ENCODE measurements around the gene ATP6V1E1. TPM values are rescaled to one million over a fixed set of nuclear protein-coding genes. Genes with fewer than 3 reads are reported as not detected.
"Not testable (repeated sequence)": the region's sequence is repeated elsewhere in the genome, so short reads cannot be mapped to it uniquely, and the experiment has no call there.

ATP6V1E1 gene
- total and polyA plus RNA-seq, 9 donors = 69.0 to 201 (median 82.5) TPM

DNA sequence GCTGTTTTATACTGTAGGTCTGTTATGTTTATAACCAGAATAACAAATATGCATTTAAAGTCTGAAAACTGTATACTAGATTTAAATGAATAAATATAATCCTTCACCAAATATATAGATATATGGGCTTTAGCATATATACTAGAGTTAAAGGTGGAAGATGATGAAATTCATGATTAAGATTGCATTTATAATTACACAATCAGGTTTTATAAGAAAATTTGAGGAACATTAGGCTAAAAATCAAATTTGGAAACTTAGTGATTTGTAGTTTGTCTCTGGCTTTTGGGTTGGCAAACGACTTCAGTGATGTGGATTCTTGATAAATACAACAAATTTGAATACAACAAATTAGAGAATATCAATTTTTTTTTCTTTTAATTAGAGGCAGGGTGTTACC is 20.0 kb upstream of the ATP6V1E1 start:
- Histone ChIP-seq H3K4me3 (no peak overlapping the region), H3K4me1 (ENCODE audit: insufficient read depth) (peaks cover 2% of the 10 kb centered on the region), H3K9me3 (no peaks in the 10 kb centered on the region), H3K27ac (no peak overlapping the region), H3K27me3 (no peaks in the 10 kb centered on the region), H3K36me3 (no peaks in the 10 kb centered on the region)
- intact Hi-C loops (cut with DNase I) = no loop called here
- no peak for DNase-seq
- 47 to 72% (median 64%) methylated on average over 1 of the region's 1 CpG for WGBS, 3 donors
- no peak for TF ChIP-seq POLR2A (IDR thresholded peaks at IDR 0.05)
- TF ChIP-seq, protein P1, sequence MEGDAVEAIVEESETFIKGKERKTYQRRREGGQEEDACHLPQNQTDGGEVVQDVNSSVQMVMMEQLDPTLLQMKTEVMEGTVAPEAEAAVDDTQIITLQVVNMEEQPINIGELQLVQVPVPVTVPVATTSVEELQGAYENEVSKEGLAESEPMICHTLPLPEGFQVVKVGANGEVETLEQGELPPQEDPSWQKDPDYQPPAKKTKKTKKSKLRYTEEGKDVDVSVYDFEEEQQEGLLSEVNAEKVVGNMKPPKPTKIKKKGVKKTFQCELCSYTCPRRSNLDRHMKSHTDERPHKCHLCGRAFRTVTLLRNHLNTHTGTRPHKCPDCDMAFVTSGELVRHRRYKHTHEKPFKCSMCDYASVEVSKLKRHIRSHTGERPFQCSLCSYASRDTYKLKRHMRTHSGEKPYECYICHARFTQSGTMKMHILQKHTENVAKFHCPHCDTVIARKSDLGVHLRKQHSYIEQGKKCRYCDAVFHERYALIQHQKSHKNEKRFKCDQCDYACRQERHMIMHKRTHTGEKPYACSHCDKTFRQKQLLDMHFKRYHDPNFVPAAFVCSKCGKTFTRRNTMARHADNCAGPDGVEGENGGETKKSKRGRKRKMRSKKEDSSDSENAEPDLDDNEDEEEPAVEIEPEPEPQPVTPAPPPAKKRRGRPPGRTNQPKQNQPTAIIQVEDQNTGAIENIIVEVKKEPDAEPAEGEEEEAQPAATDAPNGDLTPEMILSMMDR (IDR thresholded peaks at IDR 0.05) = no peak
- no peak for TF ChIP-seq EP300 (IDR thresholded peaks at IDR 0.05)

DNA sequence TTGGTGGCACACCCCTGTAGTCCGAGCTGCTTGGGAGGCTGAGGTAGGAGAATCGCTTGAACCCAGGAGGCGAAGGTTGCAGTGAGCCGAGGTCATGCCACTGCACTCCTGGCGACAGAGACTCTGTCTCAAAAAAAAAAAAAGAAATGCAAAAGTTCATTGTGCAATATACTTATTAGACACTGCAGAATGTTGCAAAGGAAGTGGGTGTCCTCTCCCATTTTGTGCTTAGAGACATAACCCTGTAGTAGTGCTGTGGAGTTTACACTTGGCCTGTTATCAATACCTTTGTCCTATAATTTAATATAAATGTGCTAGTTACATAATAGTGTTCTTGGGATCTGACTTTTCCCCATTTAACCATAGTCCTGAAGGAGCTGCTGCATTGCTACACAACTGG is 19.4 kb upstream of the ATP6V1E1 start:
- no peak for DNase-seq
- Histone ChIP-seq H3K4me3 (no peak overlapping the region), H3K36me3 (no peaks in the 10 kb centered on the region), H3K27me3 (no peaks in the 10 kb centered on the region), H3K4me1 (ENCODE audit: insufficient read depth) (peaks cover 2% of the 10 kb centered on the region), H3K9me3 (no peaks in the 10 kb centered on the region), H3K27ac (no peak overlapping the region)
- TF ChIP-seq, protein P1 (IDR thresholded peaks at IDR 0.05) = no peak
- TF ChIP-seq EP300 (IDR thresholded peaks at IDR 0.05) (no peak), POLR2A (IDR thresholded peaks at IDR 0.05) (no peak)
- intact Hi-C loops (cut with DNase I) = no loop called here
- WGBS, 3 donors = 90 to 97% (median 91%) methylated on average over 5 of the region's 5 CpGs

DNA sequence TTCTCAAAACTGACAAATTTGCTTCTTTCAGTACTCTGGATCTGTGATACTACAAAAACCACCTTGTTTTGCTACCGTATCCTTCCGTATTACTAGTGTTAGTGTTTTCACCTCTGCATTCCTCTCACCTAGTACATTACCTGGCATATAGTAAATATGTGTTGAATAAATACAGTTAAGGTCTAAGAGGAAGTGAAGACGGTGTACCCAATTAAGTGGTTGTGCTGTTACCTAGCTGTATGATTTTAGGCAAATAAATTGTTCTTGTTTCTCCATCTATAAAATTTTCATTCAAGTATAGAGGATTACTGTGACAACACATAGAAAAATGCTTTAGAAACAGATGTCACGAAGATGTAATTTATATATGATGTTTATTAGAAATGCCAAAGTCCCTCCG is 18.9 kb upstream of the ATP6V1E1 start:
- H3K27ac ChIP-seq = no peak overlapping the region
- intact Hi-C loops (cut with DNase I) = no loop called here
- no peak for TF ChIP-seq EP300 (IDR thresholded peaks at IDR 0.05)
- TF ChIP-seq POLR2A (IDR thresholded peaks at IDR 0.05) = no peak
- TF ChIP-seq, protein P1 (IDR thresholded peaks at IDR 0.05) = no peak
- H3K27me3 ChIP-seq = no peaks in the 10 kb centered on the region
- peaks cover 2% of the 10 kb centered on the region for H3K4me1 ChIP-seq (ENCODE audit: insufficient read depth)
- WGBS, 3 donors = 90 to 96% (median 92%) methylated on average over 5 of the region's 5 CpGs
- H3K4me3 ChIP-seq = no peak overlapping the region
- no peaks in the 10 kb centered on the region for H3K36me3 ChIP-seq
- no peaks in the 10 kb centered on the region for H3K9me3 ChIP-seq
- DNase-seq = no peak

- intact Hi-C loops (cut with DNase I); DNase-seq; H3K4me3 ChIP-seq; H3K27me3 ChIP-seq; H3K27ac ChIP-seq; H3K9me3 ChIP-seq; H3K4me1 ChIP-seq (ENCODE audit: insufficient read depth); H3K36me3 ChIP-seq: not testable (repeated sequence)
- WGBS, 3 donors = 84 to 100% (median 97%) methylated on average over 4 of the region's 4 CpGs
Measured at GRCh38 chr22:17642357-17642756, 13.8 kb upstream of the ATP6V1E1 start.

- 69 to 82% (median 70%) methylated on average over 3 of the region's 3 CpGs for WGBS, 3 donors
- no peaks in the 10 kb centered on the region for H3K27me3 ChIP-seq
- no peak overlapping the region for H3K4me3 ChIP-seq
- no peak overlapping the region for H3K27ac ChIP-seq
- H3K9me3 ChIP-seq = no peaks in the 10 kb centered on the region
- H3K4me1 ChIP-seq (ENCODE audit: insufficient read depth) = peaks cover 6% of the 10 kb centered on the region
- no peaks in the 10 kb centered on the region for H3K36me3 ChIP-seq
- TF ChIP-seq, protein P1 (IDR thresholded peaks at IDR 0.05) = no peak
- no peak for TF ChIP-seq EP300 (IDR thresholded peaks at IDR 0.05)
- no peak for TF ChIP-seq POLR2A (IDR thresholded peaks at IDR 0.05)
- no peak for DNase-seq
- intact Hi-C loops (cut with DNase I) = no loop called here
Measured at GRCh38 chr22:17641269-17641668, 12.7 kb upstream of the ATP6V1E1 start.

All from ovary (tissue), 9 donors.